NT2/D1 (cell line): ENCODE measurements around the gene SART3.

Source experiments
- SUZ12 ChIP-seq: IDR thresholded peaks from 2 replicates; pipeline ENCODE4 v1.6.1; 2011; ENCODE audit not compliant: insufficient read length, insufficient read depth; ENCODE audit errors: extremely low read depth
- ZNF274 ChIP-seq: IDR thresholded peaks from 2 replicates; pipeline ENCODE4 v1.6.1; 2011; ENCODE audit warnings: mild to moderate bottlenecking, low read depth, low read length

DNA sequence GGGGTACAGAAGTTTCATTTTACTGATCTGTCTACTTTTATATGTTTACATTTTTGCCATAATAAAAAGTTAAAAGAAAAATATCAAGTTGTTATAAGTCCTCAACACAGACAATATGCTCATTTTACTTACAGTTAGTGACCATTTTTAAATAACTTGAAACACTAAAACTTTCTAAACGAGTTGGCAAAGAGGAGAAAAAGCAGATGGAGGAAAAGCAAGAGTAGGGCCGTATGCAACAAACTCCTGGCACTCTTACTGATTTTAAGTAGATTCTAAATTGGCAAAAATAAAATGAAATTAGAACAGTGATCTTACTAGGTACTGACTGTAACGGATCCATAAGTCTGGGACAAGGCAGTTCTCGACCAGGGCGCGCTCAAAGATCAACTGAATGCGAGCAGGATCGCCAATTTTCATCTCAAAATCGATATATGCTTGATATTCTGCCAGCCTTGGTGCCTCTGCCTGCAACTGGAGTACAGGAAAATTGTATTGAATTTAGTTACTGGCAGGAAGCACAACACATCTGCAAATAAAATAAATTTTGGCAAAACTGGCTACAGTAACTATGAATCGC is 22.3 kb downstream of the SART3 start:
- no peak for TF ChIP-seq SUZ12
- no peak for TF ChIP-seq ZNF274
